ENCODE results near the gene HEMK1.

HEMK1 gene

DNA sequence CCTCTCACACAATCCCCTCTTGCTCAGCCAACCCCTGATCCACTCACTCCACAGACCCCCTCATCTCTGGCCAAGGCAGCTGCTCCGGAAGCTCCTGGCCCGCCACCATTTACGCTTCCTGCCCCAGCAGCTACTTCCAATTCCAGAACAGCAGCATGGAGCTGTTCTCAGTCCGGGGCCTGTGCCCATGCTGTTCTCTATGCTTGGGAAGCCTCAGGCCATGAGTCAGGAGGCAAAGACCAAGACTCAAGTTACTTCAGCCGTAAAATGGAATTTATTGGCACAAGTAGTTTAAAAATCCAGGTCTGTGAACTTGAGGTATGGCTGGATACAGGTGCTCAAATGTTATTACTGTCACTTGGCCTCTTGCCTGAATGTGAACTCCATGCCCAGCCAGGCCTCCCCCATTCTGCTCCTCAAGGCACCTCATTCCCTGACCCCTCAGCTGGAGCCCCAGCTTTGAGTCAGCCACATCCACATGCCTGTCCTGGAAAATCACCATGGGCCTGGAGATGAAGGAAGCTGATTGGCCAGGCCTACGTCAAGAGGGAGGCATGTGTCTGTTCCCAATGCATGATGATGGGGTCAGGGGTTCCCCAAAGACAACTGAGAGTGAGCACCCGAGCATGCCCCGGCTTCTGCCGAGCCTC, 34.5 kb upstream of the HEMK1 start:
- no peaks in the 10 kb centered on the region for H4K20me1 ChIP-seq (ENCODE audit: insufficient read depth, low read length, poor library complexity, severe bottlenecking)
- H3K36me3 ChIP-seq (ENCODE audit: insufficient read depth, low read length): no peaks in the 10 kb centered on the region

DNA sequence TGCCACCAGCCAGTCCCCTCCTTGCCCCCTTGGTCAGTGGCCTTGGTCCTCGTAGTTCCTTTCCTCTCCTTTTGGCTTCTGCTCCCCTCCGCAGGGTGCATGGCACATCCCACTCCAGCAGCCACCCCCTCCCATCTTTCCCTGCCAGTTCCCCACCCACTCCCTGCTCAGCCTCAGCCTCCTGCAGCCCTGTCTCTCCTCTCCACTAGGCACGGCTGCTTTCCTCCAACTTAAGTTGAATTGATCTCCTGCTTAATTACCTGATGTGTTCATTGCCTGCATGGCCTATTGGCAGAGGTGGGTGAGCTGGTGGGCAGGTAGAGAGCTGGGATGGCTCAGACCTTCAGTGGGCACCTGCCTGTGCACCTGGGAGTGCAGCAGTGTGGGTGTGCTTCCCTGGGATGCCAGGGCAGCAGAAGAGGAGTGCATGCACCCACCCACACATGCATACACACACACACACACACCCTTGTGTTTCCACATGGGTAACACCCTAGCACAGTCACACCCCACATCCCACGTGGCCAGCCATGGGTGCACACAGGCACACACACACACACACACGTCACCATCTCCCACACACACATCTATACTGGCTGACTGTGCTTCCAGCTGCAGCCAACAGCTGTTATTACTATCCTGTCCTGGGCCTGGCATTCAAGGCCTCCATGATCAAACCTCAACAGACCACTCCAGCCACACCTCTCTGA, 32.7 kb upstream of the HEMK1 start:
- Histone ChIP-seq H2AFZ (ENCODE audit: low read length) (no peak overlapping the region), H3K9me3 (ENCODE audit: insufficient read depth, low read depth, low read length) (no peaks in the 10 kb centered on the region), H3K27me3 (ENCODE audit: insufficient read depth, low read length, poor library complexity, severe bottlenecking) (no peaks in the 10 kb centered on the region), H3K4me1 (ENCODE audit: insufficient read depth, low read length, poor library complexity, severe bottlenecking) (no peaks in the 10 kb centered on the region), H3K79me2 (ENCODE audit: insufficient read depth, low read length) (no peaks in the 10 kb centered on the region), H3K4me2 (ENCODE audit: low read depth, low read length, poor library complexity, severe bottlenecking) (no peak overlapping the region), H4K20me1 (ENCODE audit: insufficient read depth, low read length, poor library complexity, severe bottlenecking) (no peaks in the 10 kb centered on the region), H3K36me3 (ENCODE audit: insufficient read depth, low read length) (no peaks in the 10 kb centered on the region), H3K9ac (ENCODE audit: low read depth, low read length, poor library complexity, severe bottlenecking) (no peak overlapping the region), H3K9me2 (replicated peaks; ENCODE audit: low read depth, low read length) (no peaks in the 10 kb centered on the region), H3F3A (ENCODE audit: low read depth) (no peaks in the 10 kb centered on the region), H3K4me3 (ENCODE audit: low read length, poor library complexity, severe bottlenecking) (no peak overlapping the region)
- no peak for TF ChIP-seq EZH2phosphoT487 (IDR thresholded peaks at IDR 0.05; ENCODE audit: borderline replicate concordance)
- TF ChIP-seq, protein P1, sequence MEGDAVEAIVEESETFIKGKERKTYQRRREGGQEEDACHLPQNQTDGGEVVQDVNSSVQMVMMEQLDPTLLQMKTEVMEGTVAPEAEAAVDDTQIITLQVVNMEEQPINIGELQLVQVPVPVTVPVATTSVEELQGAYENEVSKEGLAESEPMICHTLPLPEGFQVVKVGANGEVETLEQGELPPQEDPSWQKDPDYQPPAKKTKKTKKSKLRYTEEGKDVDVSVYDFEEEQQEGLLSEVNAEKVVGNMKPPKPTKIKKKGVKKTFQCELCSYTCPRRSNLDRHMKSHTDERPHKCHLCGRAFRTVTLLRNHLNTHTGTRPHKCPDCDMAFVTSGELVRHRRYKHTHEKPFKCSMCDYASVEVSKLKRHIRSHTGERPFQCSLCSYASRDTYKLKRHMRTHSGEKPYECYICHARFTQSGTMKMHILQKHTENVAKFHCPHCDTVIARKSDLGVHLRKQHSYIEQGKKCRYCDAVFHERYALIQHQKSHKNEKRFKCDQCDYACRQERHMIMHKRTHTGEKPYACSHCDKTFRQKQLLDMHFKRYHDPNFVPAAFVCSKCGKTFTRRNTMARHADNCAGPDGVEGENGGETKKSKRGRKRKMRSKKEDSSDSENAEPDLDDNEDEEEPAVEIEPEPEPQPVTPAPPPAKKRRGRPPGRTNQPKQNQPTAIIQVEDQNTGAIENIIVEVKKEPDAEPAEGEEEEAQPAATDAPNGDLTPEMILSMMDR (conservative IDR thresholded peaks at IDR 0.05; ENCODE audit: low read length): no peak

More for the DNA sequence above, 34.5 kb upstream of the HEMK1 start:
- no peaks in the 10 kb centered on the region for H3K9me2 ChIP-seq (replicated peaks; ENCODE audit: low read depth, low read length)
- H3K9me3 ChIP-seq (ENCODE audit: insufficient read depth, low read depth, low read length): no peaks in the 10 kb centered on the region
- no peaks in the 10 kb centered on the region for H3K79me2 ChIP-seq (ENCODE audit: insufficient read depth, low read length)
- no peak overlapping the region for H3K9ac ChIP-seq (ENCODE audit: low read depth, low read length, poor library complexity, severe bottlenecking)
- TF ChIP-seq EZH2phosphoT487 (IDR thresholded peaks at IDR 0.05; ENCODE audit: borderline replicate concordance): no peak
- TF ChIP-seq, protein P1 (conservative IDR thresholded peaks at IDR 0.05; ENCODE audit: low read length): no peak
- H2AFZ ChIP-seq (ENCODE audit: low read length): no peak overlapping the region
- no peaks in the 10 kb centered on the region for H3F3A ChIP-seq (ENCODE audit: low read depth)
- H3K4me3 ChIP-seq (ENCODE audit: low read length, poor library complexity, severe bottlenecking): no peak overlapping the region
- H3K4me2 ChIP-seq (ENCODE audit: low read depth, low read length, poor library complexity, severe bottlenecking): no peak overlapping the region
- H3K27me3 ChIP-seq (ENCODE audit: insufficient read depth, low read length, poor library complexity, severe bottlenecking): no peaks in the 10 kb centered on the region
- H3K4me1 ChIP-seq (ENCODE audit: insufficient read depth, low read length, poor library complexity, severe bottlenecking): no peaks in the 10 kb centered on the region

DNA sequence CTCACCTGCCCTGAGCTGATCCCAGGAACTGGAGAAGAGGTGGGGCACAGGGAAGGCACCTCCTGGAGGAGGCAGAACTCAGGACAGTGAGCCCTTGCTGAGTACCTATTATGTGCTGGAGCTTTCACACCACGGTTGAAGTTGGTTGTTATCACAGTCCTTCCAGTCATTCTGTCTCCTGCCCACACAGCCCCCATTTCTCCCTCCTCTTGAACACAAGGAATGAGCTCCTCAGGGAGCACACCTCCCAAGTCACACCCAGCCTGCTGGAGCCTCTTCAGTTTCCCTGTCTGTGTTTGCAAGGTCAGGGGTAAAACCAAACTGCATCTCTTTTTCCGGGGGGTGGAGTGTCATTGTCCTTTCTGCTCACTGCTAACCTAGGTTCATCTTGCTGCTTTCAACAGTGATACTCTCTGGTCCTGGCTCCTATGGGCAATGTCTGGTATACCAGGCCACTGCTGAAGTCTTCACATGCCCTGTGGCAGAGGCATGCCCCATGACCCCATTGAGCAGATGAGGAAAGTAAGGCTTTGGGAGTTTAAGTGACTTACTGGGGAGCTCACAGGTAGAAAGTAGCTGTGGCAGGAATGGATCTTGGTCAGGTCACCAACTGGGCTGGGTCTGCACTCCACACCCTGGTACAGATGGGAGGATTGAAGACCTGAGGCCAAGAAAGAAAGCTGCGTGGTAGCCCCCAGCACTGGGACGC, 31.7 kb upstream of the HEMK1 start:
- Histone ChIP-seq H3K9me3 (ENCODE audit: insufficient read depth, low read depth, low read length) (no peaks in the 10 kb centered on the region), H3K36me3 (ENCODE audit: insufficient read depth, low read length) (no peaks in the 10 kb centered on the region), H2AFZ (ENCODE audit: low read length) (no peak overlapping the region), H3K4me3 (ENCODE audit: low read length, poor library complexity, severe bottlenecking) (no peak overlapping the region), H4K20me1 (ENCODE audit: insufficient read depth, low read length, poor library complexity, severe bottlenecking) (no peaks in the 10 kb centered on the region), H3F3A (ENCODE audit: low read depth) (no peaks in the 10 kb centered on the region), H3K4me1 (ENCODE audit: insufficient read depth, low read length, poor library complexity, severe bottlenecking) (no peaks in the 10 kb centered on the region), H3K9ac (ENCODE audit: low read depth, low read length, poor library complexity, severe bottlenecking) (no peak overlapping the region), H3K79me2 (ENCODE audit: insufficient read depth, low read length) (no peaks in the 10 kb centered on the region), H3K4me2 (ENCODE audit: low read depth, low read length, poor library complexity, severe bottlenecking) (no peak overlapping the region), H3K9me2 (replicated peaks; ENCODE audit: low read depth, low read length) (no peaks in the 10 kb centered on the region), H3K27me3 (ENCODE audit: insufficient read depth, low read length, poor library complexity, severe bottlenecking) (no peaks in the 10 kb centered on the region)
- TF ChIP-seq, protein P1 (conservative IDR thresholded peaks at IDR 0.05; ENCODE audit: low read length): no peak
- no peak for TF ChIP-seq EZH2phosphoT487 (IDR thresholded peaks at IDR 0.05; ENCODE audit: borderline replicate concordance)

Data from Loucy (cell line).